SK-N-SH treated with all-trans-retinoic acid at 6 μM for 48 hours (cell line): ENCODE data around the gene NREP.

Source experiments
- ATAC-seq: fragments of 200-7000 bp; cut with Tn5 transposase; 3 replicates; pipeline ENCODE4 v1.9.1; 2020; ENCODE audit warnings: mild to moderate bottlenecking, moderate library complexity
- ARNTL ChIP-seq: fragments of 450-650 bp; formaldehyde crosslinking; IDR thresholded peaks from 2 replicates; pipeline ENCODE4 v1.5.0; 2020; ENCODE audit warnings: low read depth, mild to moderate bottlenecking, moderate library complexity, borderline replicate concordance
- BACH2 ChIP-seq: fragments of 250-450 bp; sonication (Bioruptor Pico); IDR thresholded peaks from 2 replicates; pipeline ENCODE4 v1.9.0; 2021; ENCODE audit warnings: mild to moderate bottlenecking, borderline replicate concordance
- CREB5 ChIP-seq: fragments of 250-450 bp; sonication (Bioruptor Pico); IDR thresholded peaks from 2 replicates; pipeline ENCODE4 v1.5.1; 2020; ENCODE audit warnings: low read depth, mild to moderate bottlenecking, moderate library complexity
- CSRNP3 ChIP-seq: fragments of 250-450 bp; sonication (Bioruptor Pico); IDR thresholded peaks from 2 replicates; pipeline ENCODE4 v1.5.1; 2021; ENCODE audit warnings: mild to moderate bottlenecking, moderate library complexity
- ESRRG ChIP-seq: fragments of 250-450 bp; sonication (Bioruptor Pico); IDR thresholded peaks from 2 replicates; pipeline ENCODE4 v1.6.1; 2021; ENCODE audit warnings: mild to moderate bottlenecking
- GLIS3 ChIP-seq: fragments of 250-450 bp; sonication (Bioruptor Pico); IDR thresholded peaks from 2 replicates; pipeline ENCODE4 v1.5.0; 2020; ENCODE audit warnings: mild to moderate bottlenecking, moderate library complexity
- ISL1 ChIP-seq: fragments of 250-450 bp; sonication (Bioruptor Pico); IDR thresholded peaks from 2 replicates; pipeline ENCODE4 v2.1.2; 2022; ENCODE audit warnings: mild to moderate bottlenecking, moderate library complexity
- POU6F1 ChIP-seq: fragments of 250-450 bp; sonication (Bioruptor Pico); IDR thresholded peaks from 2 replicates; pipeline ENCODE4 v1.8.0; 2021; ENCODE audit warnings: low read depth, mild to moderate bottlenecking, moderate library complexity, borderline replicate concordance
- PPARA ChIP-seq: fragments of 250-450 bp; sonication (Bioruptor Pico); IDR thresholded peaks from 2 replicates; pipeline ENCODE4 v1.5.0; 2020; ENCODE audit warnings: mild to moderate bottlenecking, borderline replicate concordance
- RARB ChIP-seq: fragments of 250-450 bp; sonication (Bioruptor Pico); IDR thresholded peaks from 2 replicates; pipeline ENCODE4 v1.8.0; 2021; ENCODE audit warnings: mild to moderate bottlenecking, moderate library complexity
- SNAI2 ChIP-seq: fragments of 250-450 bp; sonication (Bioruptor Pico); IDR thresholded peaks from 2 replicates; pipeline ENCODE4 v1.5.0; 2020; ENCODE audit warnings: mild to moderate bottlenecking, moderate library complexity
- TCF4 ChIP-seq: fragments of 250-450 bp; sonication (Bioruptor Pico); IDR thresholded peaks from 2 replicates; pipeline ENCODE4 v1.8.0; 2021; ENCODE audit warnings: mild to moderate bottlenecking, moderate library complexity, borderline replicate concordance
- TOX ChIP-seq: fragments of 250-450 bp; sonication (Bioruptor Pico); IDR thresholded peaks from 2 replicates; pipeline ENCODE4 v1.8.0; 2021; ENCODE audit warnings: mild to moderate bottlenecking, moderate library complexity, borderline replicate concordance
- TSHZ2 ChIP-seq: fragments of 250-450 bp; sonication (Bioruptor Pico); IDR thresholded peaks from 2 replicates; pipeline ENCODE4 v1.5.0; 2020; ENCODE audit warnings: mild to moderate bottlenecking, moderate library complexity
- ZC3H10 ChIP-seq: fragments of 250-450 bp; sonication (Bioruptor Pico); IDR thresholded peaks from 2 replicates; pipeline ENCODE4 v1.5.1; 2021; ENCODE audit warnings: mild to moderate bottlenecking, moderate library complexity
- ZFP3 ChIP-seq: fragments of 250-450 bp; sonication (Bioruptor Pico); IDR thresholded peaks from 2 replicates; pipeline ENCODE4 v1.5.0; 2020; ENCODE audit warnings: mild to moderate bottlenecking, moderate library complexity
- ZFP30 ChIP-seq: fragments of 450-650 bp; formaldehyde crosslinking; IDR thresholded peaks from 2 replicates; pipeline ENCODE4 v1.5.0; 2022; ENCODE audit warnings: mild to moderate bottlenecking, moderate library complexity
- ZNF565 ChIP-seq: fragments of 450-650 bp; formaldehyde crosslinking; conservative IDR thresholded peaks from 2 replicates; pipeline ENCODE4 v1.5.0; 2020; ENCODE audit warnings: low read depth, mild to moderate bottlenecking, moderate library complexity
- ZNF70 ChIP-seq: fragments of 450-650 bp; formaldehyde crosslinking; IDR thresholded peaks from 2 replicates; pipeline ENCODE4 v1.5.0; 2020; ENCODE audit warnings: mild to moderate bottlenecking, moderate library complexity
- TF ChIP-seq, protein P1 (sequence below): fragments of 250-450 bp; sonication (Bioruptor Pico); IDR thresholded peaks from 2 replicates; pipeline ENCODE4 v1.8.0; 2020; ENCODE audit warnings: mild to moderate bottlenecking, moderate library complexity, borderline replicate concordance

NREP gene

DNA sequence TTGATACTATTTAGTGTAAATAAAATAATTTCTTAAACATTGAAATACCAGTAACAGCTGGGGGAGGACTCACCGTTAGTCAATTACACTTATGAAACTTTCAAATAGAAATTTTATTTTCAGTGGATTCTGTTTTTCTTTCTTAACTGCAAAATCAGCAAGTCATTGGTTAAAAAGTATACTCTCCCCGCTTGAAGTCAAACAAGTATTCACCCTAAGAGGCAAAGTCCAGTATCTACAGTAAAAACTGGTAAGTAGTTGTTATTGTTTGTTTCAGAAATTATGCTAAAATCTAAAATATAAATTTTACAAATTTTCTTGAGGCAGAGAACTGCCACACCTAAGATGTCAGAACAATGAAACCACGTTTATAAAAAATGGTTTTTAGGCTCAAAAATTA is 22.4 kb downstream of the NREP start:
- TF ChIP-seq, protein P1, sequence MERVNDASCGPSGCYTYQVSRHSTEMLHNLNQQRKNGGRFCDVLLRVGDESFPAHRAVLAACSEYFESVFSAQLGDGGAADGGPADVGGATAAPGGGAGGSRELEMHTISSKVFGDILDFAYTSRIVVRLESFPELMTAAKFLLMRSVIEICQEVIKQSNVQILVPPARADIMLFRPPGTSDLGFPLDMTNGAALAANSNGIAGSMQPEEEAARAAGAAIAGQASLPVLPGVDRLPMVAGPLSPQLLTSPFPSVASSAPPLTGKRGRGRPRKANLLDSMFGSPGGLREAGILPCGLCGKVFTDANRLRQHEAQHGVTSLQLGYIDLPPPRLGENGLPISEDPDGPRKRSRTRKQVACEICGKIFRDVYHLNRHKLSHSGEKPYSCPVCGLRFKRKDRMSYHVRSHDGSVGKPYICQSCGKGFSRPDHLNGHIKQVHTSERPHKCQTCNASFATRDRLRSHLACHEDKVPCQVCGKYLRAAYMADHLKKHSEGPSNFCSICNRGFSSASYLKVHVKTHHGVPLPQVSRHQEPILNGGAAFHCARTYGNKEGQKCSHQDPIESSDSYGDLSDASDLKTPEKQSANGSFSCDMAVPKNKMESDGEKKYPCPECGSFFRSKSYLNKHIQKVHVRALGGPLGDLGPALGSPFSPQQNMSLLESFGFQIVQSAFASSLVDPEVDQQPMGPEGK: no peak
- TF ChIP-seq GLIS3 (CRISPR knock-in tag) (no peak), ZC3H10 (CRISPR knock-in tag) (no peak), ARNTL (CRISPR knock-in tag) (no peak), TCF4 (CRISPR knock-in tag) (no peak), ESRRG (CRISPR knock-in tag) (no peak), ZNF565 (CRISPR knock-in tag) (no peak), CSRNP3 (CRISPR knock-in tag) (no peak), ZNF70 (no peak), RARB (CRISPR knock-in tag) (no peak), ZFP3 (CRISPR knock-in tag) (no peak)
- ATAC-seq: no peak

- no peak for ATAC-seq
- TF ChIP-seq ZFP3 (CRISPR knock-in tag) (no peak), TSHZ2 (CRISPR knock-in tag) (no peak), BACH2 (no peak)
Observed at GRCh38 chr5:111734013-111734412, 23.0 kb downstream of the NREP start.

DNA sequence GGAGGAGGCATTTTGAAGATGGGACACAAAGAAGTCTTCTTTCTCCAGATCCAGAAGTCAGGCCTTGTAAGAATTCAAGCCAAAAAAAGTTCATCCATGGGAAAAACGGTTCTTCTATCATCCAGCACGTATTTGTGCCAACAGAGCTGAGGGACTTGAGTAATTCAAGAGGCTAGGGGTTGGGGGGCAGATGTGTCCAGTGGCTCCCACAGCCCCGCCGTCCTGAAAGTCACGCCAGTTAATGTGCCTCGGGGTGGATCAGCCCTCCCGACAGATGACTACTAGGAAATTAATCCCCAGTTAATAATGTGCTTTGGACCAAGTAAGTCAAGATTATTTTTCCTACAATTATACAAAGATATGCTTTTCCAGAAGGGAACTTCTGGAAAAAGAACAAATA is 23.4 kb downstream of the NREP start:
- ATAC-seq: no peak
- TF ChIP-seq ISL1 (no peak), RARB (CRISPR knock-in tag) (no peak), ZNF70 (no peak), POU6F1 (CRISPR knock-in tag) (no peak), ARNTL (CRISPR knock-in tag) (no peak), BACH2 (no peak), SNAI2 (no peak), CREB5 (CRISPR knock-in tag) (no peak), PPARA (CRISPR knock-in tag) (no peak), ZFP30 (CRISPR knock-in tag) (no peak), ZFP3 (CRISPR knock-in tag) (no peak), ESRRG (CRISPR knock-in tag) (no peak), TOX (CRISPR knock-in tag) (no peak)
- TF ChIP-seq, protein P1: no peak
